SK-N-SH treated with all-trans-retinoic acid at 6 μM for 48 hours (cell line): Measurements from ENCODE around the gene PKP4.

Source experiments
- BACH2 ChIP-seq: fragments of 250-450 bp; sonication (Bioruptor Pico); IDR thresholded peaks from 2 replicates; pipeline ENCODE4 v1.9.0; 2021; ENCODE audit warnings: mild to moderate bottlenecking, borderline replicate concordance
- ESRRG ChIP-seq: fragments of 250-450 bp; sonication (Bioruptor Pico); IDR thresholded peaks from 2 replicates; pipeline ENCODE4 v1.6.1; 2021; ENCODE audit warnings: mild to moderate bottlenecking
- POU6F1 ChIP-seq: fragments of 250-450 bp; sonication (Bioruptor Pico); IDR thresholded peaks from 2 replicates; pipeline ENCODE4 v1.8.0; 2021; ENCODE audit warnings: low read depth, mild to moderate bottlenecking, moderate library complexity, borderline replicate concordance
- RARB ChIP-seq: fragments of 250-450 bp; sonication (Bioruptor Pico); IDR thresholded peaks from 2 replicates; pipeline ENCODE4 v1.8.0; 2021; ENCODE audit warnings: mild to moderate bottlenecking, moderate library complexity
- ZFP30 ChIP-seq: fragments of 450-650 bp; formaldehyde crosslinking; IDR thresholded peaks from 2 replicates; pipeline ENCODE4 v1.5.0; 2022; ENCODE audit warnings: mild to moderate bottlenecking, moderate library complexity
- TF ChIP-seq, protein P1 (sequence below): fragments of 250-450 bp; sonication (Bioruptor Pico); IDR thresholded peaks from 2 replicates; pipeline ENCODE4 v1.8.0; 2020; ENCODE audit warnings: mild to moderate bottlenecking, moderate library complexity, borderline replicate concordance

DNA sequence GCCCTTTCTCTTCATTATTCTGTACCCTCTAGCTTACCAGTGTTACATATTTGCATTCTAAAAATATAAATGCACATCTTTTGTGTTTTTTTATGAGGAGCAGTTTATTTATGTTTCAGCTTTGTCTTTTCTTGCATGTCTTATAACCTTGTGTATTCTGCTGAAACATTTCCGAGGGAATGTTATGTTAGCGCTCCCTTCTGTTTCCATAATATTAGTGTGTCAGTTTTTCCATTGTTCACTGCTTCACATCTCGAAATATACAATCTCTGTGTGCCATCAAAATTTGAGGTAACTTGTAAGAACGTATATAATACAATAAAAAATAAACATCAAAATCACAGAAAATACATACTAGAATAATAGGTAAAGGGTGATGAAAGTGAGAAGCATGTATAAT lies 153.3 kb downstream of the PKP4 start:
- TF ChIP-seq ESRRG (CRISPR knock-in tag) (no peak), ZFP30 (CRISPR knock-in tag) (no peak), POU6F1 (CRISPR knock-in tag) (no peak), BACH2 (CRISPR knock-in tag) (no peak), RARB (no peak)
- TF ChIP-seq, protein P1, sequence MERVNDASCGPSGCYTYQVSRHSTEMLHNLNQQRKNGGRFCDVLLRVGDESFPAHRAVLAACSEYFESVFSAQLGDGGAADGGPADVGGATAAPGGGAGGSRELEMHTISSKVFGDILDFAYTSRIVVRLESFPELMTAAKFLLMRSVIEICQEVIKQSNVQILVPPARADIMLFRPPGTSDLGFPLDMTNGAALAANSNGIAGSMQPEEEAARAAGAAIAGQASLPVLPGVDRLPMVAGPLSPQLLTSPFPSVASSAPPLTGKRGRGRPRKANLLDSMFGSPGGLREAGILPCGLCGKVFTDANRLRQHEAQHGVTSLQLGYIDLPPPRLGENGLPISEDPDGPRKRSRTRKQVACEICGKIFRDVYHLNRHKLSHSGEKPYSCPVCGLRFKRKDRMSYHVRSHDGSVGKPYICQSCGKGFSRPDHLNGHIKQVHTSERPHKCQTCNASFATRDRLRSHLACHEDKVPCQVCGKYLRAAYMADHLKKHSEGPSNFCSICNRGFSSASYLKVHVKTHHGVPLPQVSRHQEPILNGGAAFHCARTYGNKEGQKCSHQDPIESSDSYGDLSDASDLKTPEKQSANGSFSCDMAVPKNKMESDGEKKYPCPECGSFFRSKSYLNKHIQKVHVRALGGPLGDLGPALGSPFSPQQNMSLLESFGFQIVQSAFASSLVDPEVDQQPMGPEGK (CRISPR knock-in tag), result no peak
